Activated gamma-delta T cell (primary cell): Measurements from ENCODE around the gene PDK2.
A peak's percentile ranks its signal among the peaks of the same experiment; 100 is the strongest.

ENCODE experiments used
- DNase-seq: peaks from one replicate; lab custom pipeline; 2025; lab: John Stamatoyannopoulos, UW

PDK2 gene

DNA sequence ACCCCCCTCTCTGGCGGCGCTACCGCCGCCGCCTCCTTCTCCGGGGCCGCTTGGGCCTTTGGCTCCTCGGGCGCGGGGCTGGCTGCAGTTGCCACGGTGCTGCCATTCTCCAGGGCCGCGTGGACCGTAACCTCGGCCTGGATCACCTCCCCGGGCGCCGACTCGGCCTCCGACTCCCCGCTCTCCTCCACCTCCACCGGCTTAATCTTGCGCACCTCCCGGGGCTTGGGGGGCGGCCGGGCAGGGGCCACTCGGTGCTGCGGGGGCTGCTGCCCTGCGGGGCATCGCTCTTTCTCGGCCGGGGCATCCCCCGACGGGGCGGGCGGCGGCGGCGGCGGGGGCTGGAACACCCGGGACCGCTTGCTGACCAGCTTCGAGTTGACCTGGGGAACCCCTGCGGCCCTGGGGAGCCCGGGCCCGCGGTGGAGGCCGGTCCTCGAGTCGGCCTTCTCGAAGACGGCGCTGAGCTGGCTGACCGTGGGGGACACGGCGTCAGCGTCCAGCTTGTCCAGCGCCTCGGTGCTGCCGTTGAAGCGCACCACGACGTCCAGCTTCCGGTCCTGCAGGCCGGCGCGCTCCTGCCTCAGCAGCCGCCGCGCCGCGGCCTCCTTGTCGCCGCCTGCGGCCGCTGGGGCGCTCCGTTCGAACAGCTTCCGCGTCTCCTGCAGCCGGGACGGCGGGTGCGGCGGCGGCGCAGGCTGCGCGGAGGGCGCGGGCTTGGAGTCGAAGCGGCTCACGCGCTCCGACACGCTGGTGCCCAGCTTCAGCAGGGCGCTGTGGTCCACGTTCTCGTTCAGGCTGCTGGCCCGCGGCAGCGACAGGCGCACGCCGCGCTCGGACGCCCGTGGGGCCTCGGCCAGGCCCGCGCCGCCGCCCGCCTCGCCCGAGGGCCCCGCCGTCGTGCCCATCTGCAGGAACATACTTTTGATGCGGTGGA lies 54.5 kb downstream of the PDK2 start:
- DNase-seq: peak; percentile 56

DNA sequence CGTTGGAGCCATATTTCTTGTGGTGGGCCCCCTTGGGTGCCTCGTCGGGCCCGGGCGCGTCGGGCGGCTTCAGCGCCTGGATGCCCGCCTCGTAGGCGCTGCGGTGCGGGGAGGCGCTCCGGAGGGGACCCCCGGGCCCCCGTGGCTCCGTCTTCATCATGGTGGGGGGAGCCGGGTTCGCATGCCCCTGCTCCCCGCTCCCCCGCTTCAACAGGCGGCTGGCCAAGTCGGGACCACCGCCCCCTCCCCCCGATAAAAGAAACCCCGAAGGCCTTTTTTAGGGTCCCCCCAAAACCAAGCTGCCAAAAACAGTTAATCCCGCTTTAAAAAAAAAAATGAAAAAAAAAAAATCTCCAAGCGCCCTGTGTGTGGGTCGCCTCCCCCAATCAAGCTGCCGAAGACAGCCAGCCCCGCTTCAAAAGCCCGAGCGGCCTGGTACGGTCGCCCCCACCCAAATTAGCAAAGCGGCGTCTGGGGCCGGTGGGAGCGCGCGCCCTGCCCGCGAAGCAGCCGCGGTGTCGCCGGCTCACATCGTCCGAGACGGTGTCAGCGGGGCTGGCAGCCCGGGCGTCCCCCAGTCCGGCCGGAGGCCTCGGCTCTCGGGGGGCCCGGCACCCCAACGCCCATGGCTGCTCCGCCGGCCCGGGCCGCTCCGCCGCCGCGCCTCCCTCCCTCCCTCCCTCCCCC lies 55.3 kb downstream of the PDK2 start, which contains the start of gene PPP1R9B:
Gene PPP1R9B (minus strand): TSS at position 324 of the 687 bp plus-strand sequence. CDS start 164 bp downstream, at position 160.
- DNase-seq: no peak

- peak; percentile 73 for DNase-seq
These were observed 56.1 kb downstream of the PDK2 start for GRCh38 chr17:50151041-50151936.

GRCh38 chr17:50151937-50152547 lies 56.9 kb downstream of the PDK2 start:
- no peak for DNase-seq

DNA sequence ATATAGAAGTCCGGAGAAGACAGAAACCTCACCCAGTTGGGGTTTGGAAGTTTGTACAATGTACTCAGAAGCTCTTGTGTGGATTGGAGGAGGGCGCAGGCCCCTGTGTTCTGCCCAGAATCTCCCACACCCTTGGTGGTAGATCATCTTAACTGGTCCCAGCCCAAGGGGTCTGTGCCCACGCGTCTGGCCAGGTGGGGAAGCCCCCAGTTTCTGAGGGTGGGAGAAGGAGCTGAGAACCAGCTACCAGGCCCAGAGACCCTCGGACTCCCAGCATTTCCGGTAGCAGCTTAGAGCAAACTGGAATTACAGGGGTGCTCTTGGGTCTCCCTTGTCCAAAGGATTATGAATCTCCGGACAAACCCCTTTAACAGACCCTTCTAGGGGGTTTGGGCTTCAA lies 57.6 kb downstream of the PDK2 start:
- DNase-seq: no peak

- DNase-seq: no peak
These were observed 58.8 kb downstream of the PDK2 start for GRCh38 chr17:50153650-50154575.

- DNase-seq: no peak
These were observed 59.5 kb downstream of the PDK2 start for GRCh38 chr17:50154604-50155003.

GRCh38 chr17:50155115-50155819 lies 60.1 kb downstream of the PDK2 start:
- no peak for DNase-seq

- DNase-seq: no peak
These were observed 62.7 kb downstream of the PDK2 start for GRCh38 chr17:50157891-50158290.

GRCh38 chr17:50161023-50161910 lies 66.1 kb downstream of the PDK2 start:
- DNase-seq: peak; percentile 87
